DMS114 treated with DMSO at 0.1 percent for 48 hours (cell line): Measurements from ENCODE around the gene AQP10.
"Not testable (repeated sequence)": the region's sequence is repeated elsewhere in the genome, so short reads cannot be mapped to it uniquely, and the experiment has no call there.

Source experiments
- DNase-seq: peaks from one replicate; lab custom pipeline; 2025; ENCODE audit not compliant: unreplicated experiment; lab: John Stamatoyannopoulos, UW

Gene AQP10, protein sequence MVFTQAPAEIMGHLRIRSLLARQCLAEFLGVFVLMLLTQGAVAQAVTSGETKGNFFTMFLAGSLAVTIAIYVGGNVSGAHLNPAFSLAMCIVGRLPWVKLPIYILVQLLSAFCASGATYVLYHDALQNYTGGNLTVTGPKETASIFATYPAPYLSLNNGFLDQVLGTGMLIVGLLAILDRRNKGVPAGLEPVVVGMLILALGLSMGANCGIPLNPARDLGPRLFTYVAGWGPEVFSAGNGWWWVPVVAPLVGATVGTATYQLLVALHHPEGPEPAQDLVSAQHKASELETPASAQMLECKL

DNA sequence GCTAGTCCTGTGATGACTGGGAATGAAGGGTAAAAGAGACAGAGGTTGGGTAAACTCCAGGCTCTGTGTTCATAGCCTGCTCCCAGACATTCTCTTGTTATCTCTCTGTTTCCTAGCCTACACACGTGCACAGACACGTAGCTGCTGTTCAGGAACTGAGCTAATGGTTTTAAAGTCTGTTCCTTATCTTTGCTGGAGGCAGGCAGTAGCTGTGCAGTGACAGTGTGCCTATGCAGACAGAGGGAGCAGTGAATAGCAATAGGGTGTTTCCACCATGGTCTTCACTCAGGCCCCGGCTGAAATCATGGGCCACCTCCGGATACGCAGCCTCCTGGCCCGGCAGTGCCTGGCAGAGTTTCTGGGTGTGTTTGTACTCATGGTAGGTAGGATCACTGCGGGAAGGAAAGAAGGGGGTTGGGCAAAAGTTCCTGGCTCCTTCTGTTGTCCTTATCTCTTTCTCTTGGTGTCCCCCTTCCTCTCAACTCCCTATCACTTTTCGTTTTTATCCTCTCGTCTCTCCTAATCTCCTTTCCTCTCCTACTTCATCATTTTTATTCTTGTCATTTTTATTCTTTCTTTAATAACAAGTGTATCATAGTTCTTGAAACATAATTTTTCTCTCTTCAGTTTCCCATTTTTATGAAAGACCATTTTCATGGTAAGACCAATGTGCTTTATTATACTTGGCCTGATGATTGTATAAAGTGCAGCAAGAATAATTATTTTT is at the start of gene AQP10:
Gene AQP10, plus strand, starts transcription at position 212 of the 727 bp plus-strand sequence. Its CDS starts 63 bp downstream, at position 275.
- no peak for DNase-seq

- DNase-seq = peak; percentile 98
Observed at GRCh38 chr1:154272217-154272998, 48.5 kb upstream of the AQP10 start, which contains the start of gene HAX1. Gene HAX1, plus strand, starts transcription at chr1:154272629. Its CDS starts 95 bp downstream, at chr1:154272724.

DNA sequence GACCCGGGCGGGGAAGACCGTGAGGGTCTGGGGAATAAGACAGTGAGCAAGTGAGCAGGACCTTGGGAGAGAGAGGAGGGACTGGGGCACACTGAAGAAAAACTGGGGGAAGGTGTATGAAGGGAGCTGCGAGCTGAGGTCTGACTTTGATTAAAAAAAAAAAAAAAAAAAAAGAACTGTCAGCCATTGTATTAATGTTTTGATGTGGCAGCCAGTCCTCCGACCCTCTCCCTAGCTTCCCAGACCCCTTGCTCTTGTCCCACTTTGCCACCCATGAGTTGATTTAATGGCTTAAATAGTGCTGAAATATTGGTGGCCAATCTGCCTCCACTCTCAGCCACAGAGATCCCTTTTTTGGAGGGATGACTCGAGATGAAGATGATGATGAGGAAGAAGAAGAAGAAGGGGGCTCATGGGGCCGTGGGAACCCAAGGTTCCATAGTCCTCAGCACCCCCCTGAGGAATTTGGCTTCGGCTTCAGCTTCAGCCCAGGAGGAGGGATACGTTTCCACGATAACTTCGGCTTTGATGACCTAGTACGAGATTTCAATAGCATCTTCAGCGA is 47.8 kb upstream of the AQP10 start:
- no peak for DNase-seq

GRCh38 chr1:154276797-154277196 is 44.1 kb upstream of the AQP10 start:
- no peak for DNase-seq

DNA sequence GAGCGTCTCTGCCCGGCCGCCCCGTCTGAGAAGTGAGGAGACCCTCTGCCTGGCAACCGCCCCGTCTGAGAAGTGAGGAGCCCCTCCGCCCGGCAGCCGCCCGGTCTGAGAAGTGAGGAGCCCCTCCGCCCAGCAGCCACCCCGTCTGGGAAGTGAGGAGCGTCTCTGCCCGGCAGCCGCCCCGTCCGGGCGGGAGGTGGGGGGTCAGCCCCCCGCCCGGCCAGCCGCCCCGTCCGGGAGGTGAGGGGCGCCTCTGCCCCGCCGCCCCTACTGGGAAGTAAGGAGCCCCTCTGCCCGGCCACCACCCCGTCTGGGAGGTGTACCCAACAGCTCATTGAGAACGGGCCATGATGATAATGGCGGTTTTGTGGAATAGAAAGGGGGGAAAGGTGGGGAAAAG is 33.3 kb upstream of the AQP10 start:
- not testable (repeated sequence) for DNase-seq

- no peak for DNase-seq
Observed at GRCh38 chr1:154288661-154289060, 32.2 kb upstream of the AQP10 start.

- no peak for DNase-seq
Observed at GRCh38 chr1:154290921-154291320, 30.0 kb upstream of the AQP10 start.

DNA sequence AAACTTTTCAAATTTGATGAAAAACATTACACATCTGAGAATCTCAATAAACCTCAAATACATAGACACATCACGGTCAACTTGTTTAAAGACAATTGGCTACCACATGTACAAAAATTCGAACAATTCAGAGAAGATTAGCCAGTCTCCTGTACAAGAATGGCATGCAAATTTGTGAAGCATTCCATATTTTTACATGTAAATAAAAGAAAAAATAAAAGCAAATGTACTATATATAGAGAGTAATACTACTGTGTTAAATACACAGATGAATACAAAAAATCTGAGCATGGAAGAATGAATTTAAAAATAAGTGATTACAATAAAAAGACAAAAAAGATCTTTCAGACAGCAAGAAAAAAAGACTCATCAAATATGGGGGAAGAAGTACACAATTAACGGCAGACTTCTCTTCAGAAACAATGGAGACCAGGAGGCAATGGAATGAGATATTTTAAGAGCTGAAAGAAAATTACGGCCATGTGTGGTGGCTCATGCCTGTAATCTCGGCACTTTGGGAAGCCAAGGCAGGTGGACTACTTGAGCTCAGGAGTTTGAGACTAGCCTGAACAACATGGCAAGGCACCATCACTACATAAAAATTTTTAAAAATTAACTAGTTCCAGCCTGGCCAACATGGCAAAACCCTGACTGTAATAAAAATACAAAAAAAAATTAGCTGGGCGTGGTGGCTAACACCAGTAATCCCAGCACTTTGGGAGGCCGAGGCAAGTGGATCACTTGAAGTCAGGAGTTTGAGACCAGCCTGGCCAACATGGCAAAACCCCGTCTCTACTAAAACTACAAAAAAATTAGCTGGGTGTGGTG is 25.3 kb upstream of the AQP10 start:
- peak; percentile 48 for DNase-seq

- no peak for DNase-seq
Observed at GRCh38 chr1:154301582-154301981, 19.3 kb upstream of the AQP10 start.

GRCh38 chr1:154304664-154305337 is 16.1 kb upstream of the AQP10 start:
- DNase-seq = no peak

- DNase-seq = no peak
Observed at GRCh38 chr1:154306151-154306550, 14.7 kb upstream of the AQP10 start.

DNA sequence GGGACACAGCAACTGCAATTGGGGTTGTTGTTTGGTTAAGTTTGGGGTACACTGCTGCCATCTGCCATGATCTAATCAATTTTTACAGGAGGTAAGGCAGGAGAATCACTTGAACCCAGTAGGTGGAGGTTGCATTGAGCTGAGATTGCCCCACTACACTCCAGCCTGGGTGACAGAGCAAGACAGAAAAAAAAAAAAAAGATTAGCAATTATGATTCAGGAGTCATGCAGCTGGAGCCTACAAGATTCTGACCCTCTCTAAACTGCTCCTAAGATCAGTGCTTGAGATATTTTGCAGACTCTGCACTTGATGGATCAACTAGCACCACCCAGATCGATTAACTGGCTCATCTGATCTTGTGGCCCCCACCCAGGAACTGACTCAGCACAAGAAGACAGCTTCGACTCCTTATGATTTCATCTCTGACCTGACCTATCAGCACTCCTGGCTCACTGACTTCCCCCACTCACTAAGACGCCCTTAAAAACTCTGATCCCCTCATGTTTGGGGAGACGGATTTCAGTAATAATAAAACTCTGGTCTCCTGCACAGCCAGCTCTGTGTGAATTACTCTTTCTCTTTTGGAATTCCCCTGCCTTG is 13.1 kb upstream of the AQP10 start:
- not testable (repeated sequence) for DNase-seq

GRCh38 chr1:154309136-154309535 is 11.8 kb upstream of the AQP10 start:
- not testable (repeated sequence) for DNase-seq

DNA sequence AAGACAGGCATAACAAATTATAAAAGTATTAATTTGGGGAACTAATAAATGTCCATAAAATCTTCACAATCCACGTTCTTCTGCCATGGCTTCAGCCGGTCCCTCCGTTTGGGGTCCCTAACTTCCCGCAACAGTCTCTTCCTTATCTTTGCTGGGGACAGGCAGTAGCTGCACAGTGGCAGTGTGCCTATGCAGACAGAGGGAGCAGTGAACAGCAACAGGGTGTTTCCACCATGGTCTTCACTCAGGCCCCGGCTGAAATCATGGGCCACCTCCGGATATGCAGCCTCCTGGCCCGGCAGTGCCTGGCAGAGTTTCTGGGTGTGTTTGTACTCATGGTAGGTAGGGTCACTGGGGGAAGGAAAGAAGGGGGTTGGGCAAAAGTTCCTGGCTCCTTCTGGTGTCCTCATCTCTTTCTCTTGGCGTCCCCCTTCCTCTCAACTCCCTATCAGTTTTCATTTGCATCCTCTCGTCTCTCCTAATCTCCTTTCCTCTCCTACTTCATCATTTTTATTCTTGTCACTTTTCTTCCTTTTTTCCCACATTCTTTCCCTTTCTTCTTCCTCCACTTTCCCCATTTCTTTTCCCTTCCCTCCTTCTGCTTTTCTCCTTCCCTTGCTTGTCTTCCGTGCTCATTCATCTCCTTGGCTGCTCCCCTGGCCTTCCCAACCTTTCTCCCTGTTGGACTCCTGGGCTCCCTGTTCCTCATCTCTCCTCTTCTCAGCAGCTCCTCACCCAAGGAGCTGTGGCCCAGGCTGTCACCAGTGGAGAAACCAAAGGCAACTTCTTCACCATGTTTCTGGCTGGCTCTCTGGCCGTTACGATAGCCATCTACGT is 8.4 kb upstream of the AQP10 start:
- DNase-seq = not testable (repeated sequence)

- no peak for DNase-seq
Observed at GRCh38 chr1:154313066-154313356, 7.9 kb upstream of the AQP10 start.

DNA sequence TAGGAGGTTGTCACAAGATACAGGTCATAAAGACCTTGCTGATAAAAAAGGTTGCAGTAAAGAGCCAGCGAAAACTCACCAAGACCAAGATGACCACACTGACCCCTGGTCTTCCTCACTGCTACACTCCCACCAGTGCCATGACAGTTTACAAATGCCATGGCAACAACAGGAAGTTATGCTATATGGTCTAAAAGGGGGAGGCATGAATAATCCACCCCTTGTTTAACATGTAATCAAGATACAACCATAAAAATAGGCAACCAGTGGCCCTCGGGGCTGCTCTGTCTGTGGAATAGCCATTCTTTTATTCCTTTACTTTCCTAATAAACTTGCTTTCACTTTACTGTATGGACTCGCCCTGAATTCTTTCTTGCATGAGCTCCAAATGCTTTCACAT is 6.7 kb upstream of the AQP10 start:
- not testable (repeated sequence) for DNase-seq

- no peak for DNase-seq
Observed at GRCh38 chr1:154316704-154317103, 4.2 kb upstream of the AQP10 start.

DNA sequence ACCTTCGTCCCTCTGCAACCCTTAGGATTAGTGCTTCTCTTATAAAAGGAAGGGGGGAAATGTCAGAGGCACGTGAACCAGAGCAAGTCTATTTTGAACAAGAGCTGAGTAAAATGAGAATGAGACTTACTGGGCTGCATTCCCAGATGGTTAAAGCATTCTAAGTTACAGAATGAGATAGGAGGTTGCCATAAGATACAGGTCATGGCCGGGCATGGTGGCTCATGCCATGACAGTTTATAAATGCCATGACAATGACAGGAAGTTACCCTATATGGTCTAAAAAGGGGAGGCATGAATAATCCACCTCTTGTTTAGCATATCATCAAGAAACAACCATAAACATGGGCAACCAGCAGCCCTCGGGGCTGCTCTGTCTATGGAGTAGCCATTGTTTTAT is 2.5 kb upstream of the AQP10 start:
- no peak for DNase-seq

DNA sequence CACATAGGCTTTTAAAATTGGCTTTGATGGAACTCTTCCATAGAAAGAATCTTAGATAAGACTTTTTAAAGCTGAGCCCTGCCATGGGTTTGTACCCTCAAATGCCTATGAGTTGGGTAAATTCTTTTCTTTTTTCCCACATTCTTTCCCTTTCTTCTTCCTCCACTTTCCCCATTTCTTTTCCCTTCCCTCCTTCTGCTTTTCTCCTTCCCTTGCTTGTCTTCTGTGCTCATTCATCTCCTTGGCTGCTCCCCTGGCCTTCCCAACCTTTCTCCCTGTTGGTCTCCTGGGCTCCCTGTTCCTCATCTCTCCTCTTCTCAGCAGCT is 679 bp downstream of the AQP10 start:
- DNase-seq = not testable (repeated sequence)
